ENCODE measurements around the gene POLR2L. TPM values are rescaled to one million over a fixed set of nuclear protein-coding genes. Genes with fewer than 3 reads are reported as not detected.

POLR2L gene
- total RNA-seq (2016; rRNA removed; fragmentation: Illumina TruSeq; extraction: Trizol) (114 and 146 TPM in 2 replicates), polyA plus RNA-seq (2011; rRNA removed) (104 and 115 TPM in 2 replicates), polyA minus RNA-seq (2011; rRNA and poly(A)+ RNA removed; ENCODE audit: low replicate concordance) (129 and 143 TPM in 2 replicates), Bru-seq, nascent RNA (percentile 78 among the genes with signal in this experiment), BruChase-seq, experiment 1, labeled RNA remaining after a 6-hour chase (percentile 72 among the genes with signal in this experiment), BruChase-seq, experiment 2, labeled RNA remaining after a 2-hour chase (percentile 67 among the genes with signal in this experiment)
- 37.0 and 48.5 TPM in 2 replicates for total RNA-seq (2016; cell fraction: cytosol; rRNA removed; fragmentation: Illumina TruSeq; extraction: Trizol; ENCODE audit: low read depth)
- 113 and 136 TPM in 2 replicates for total RNA-seq (2016; cell fraction: insoluble cytoplasmic fraction; rRNA removed; fragmentation: Illumina TruSeq; extraction: Trizol)
- 68.6 and 79.8 TPM in 2 replicates for total RNA-seq (2016; cell fraction: membrane; rRNA removed; fragmentation: Illumina TruSeq; extraction: Trizol)
- total RNA-seq (2016; cell fraction: nucleus; rRNA removed; fragmentation: Illumina TruSeq; extraction: Trizol): 34.9 and 39.5 TPM in 2 replicates
- 35.1 and 78.0 TPM in 2 replicates for polyA plus RNA-seq (2011; cell fraction: cytosol; rRNA removed)
- 44.7 and 47.4 TPM in 2 replicates for polyA plus RNA-seq (2011; cell fraction: nucleus; rRNA removed)
- polyA plus RNA-seq (2012): 57.4 and 93.8 TPM in 2 replicates
- 58.6 and 89.5 TPM in 2 replicates for polyA plus RNA-seq (2016; cell fraction: cytosol; fragmentation: Illumina TruSeq; extraction: Trizol; ENCODE audit: low read depth)
- polyA plus RNA-seq (2016; cell fraction: insoluble cytoplasmic fraction; fragmentation: Illumina TruSeq; extraction: Trizol; ENCODE audit: low read depth): 221 and 225 TPM in 2 replicates
- 90.2 and 102 TPM in 2 replicates for polyA plus RNA-seq (2016; cell fraction: membrane; fragmentation: Illumina TruSeq; extraction: Trizol; ENCODE audit: low read depth)
- 84.0 and 90.2 TPM in 2 replicates for polyA plus RNA-seq (2016; cell fraction: nucleus; fragmentation: Illumina TruSeq; extraction: Trizol; ENCODE audit: insufficient read depth, low read depth)
- 35.6 and 37.0 TPM in 2 replicates for polyA minus RNA-seq (2011; cell fraction: cytosol; rRNA and poly(A)+ RNA removed)
- polyA minus RNA-seq (2011; cell fraction: nucleus; rRNA and poly(A)+ RNA removed): 27.3 and 33.1 TPM in 2 replicates
- long read RNA-seq, experiment 1, transcript POLR2L-201 (2 exons, 892 nt): major isoform, 304 of 306 reads
- long read RNA-seq, experiment 1, partial matches to known transcripts: 0 of 306 reads
- long read RNA-seq, experiment 1, other reads (novel, unspliced or antisense): 2 of 306 reads
- long read RNA-seq, experiment 2, transcript POLR2L-201 (2 exons, 892 nt): major isoform, 211 of 213 reads
- long read RNA-seq, experiment 2, partial matches to known transcripts: 1 of 213 reads
- long read RNA-seq, experiment 2, other reads (novel, unspliced or antisense): 1 of 213 reads

- Histone ChIP-seq H3K27me3 (ENCODE audit: control insufficient read depth in 1 of 2, insufficient read depth in 2 of 2, low read length in 2 of 2) (no peaks in the 10 kb centered on the region), H3K36me3 (replicated peaks in 1 of 2; ENCODE audit: control insufficient read depth in 1 of 2, insufficient read depth in 2 of 2, low read length in 2 of 2) (peaks cover 5 to 27% of the 10 kb centered on the region in 2 experiments), H3K27ac (ENCODE audit: extremely low read length, insufficient read depth, low read length) (peak within 1 kb of the TSS; percentile 83), H3K4me2 (ENCODE audit: low read depth, low read length) (peak within 1 kb of the TSS; percentile 85), H3K9ac (ENCODE audit: insufficient read depth, low read depth, low read length) (peak within 1 kb of the TSS; percentile 92), H3K4me3 (replicated peaks in 1 of 3; ENCODE audit: insufficient read depth in 1 of 3, low read depth in 2 of 3, low read length in 3 of 3) (peak within 1 kb of the TSS; percentile 97 to 100 (median 98)), H3K4me1 (ENCODE audit: insufficient read depth, low read length) (peaks cover 65% of the 10 kb centered on the region), H3K9me3 (ENCODE audit: low read length) (no peaks in the 10 kb centered on the region), H2AFZ (ENCODE audit: low read length) (no peak within 1 kb of the TSS), H3K79me2 (ENCODE audit: insufficient read depth, low read length) (peaks cover 27% of the 10 kb centered on the region), H4K20me1 (ENCODE audit: insufficient read depth, low read length) (peaks cover 17% of the 10 kb centered on the region; the same call in 1 of the 2 replicates)
- ChIA-PET POLR2A (interaction anchor here (0.7 to 11.1 kb wide), 7 partner anchors 13 to 136 kb away, joined by 3 to 141 read pairs (median 7); partner anchors contain the start of genes CD151, CRACR2B, PNPLA2 and RPLP2), CTCF (ENCODE audit: low intra/inter-chr PET ratio, low total read pairs) (no interaction called here)
- intact Hi-C loops (cut with micrococcal nuclease; ENCODE audit: unreplicated experiment): loop anchor here (5.0 kb wide), 1 partner anchor 35 kb away; the partner anchor contains the start of genes PIDD1 and RPLP2
- FAIRE-seq (no peak), DNase-seq (ENCODE audit: low spot score) (peak; percentile 78), ATAC-seq (peak; percentile 13)
- BruUV-seq (replicated peaks): no TSS peak
- in situ Hi-C loops (cut with HindIII; ENCODE audit: extremely low pct_ligation_motif_present, low pct_unique_long_range_greater_than_20kb): no loop called here
- WGBS (ENCODE audit: low lambda C conversion rate): 0% methylated on average over 3 of the region's 87 CpGs
- TF ChIP-seq TSC22D2 (CRISPR knock-in tag; IDR thresholded peaks at IDR 0.05; ENCODE audit: borderline replicate concordance) (no peak), TEF (CRISPR knock-in tag; IDR thresholded peaks at IDR 0.05) (no peak), NCOA5 (CRISPR knock-in tag; IDR thresholded peaks at IDR 0.05) (no peak), ZNF713 (CRISPR knock-in tag; IDR thresholded peaks at IDR 0.05) (no peak), AHR (CRISPR knock-in tag; IDR thresholded peaks at IDR 0.05) (no peak), CREM (IDR thresholded peaks at IDR 0.05) (no peak), CREM (CRISPR knock-in tag; IDR thresholded peaks at IDR 0.05) (no peak), ZNF569 (CRISPR knock-in tag; IDR thresholded peaks at IDR 0.05; ENCODE audit: borderline replicate concordance) (no peak), ZNF891 (CRISPR knock-in tag; IDR thresholded peaks at IDR 0.05) (no peak; the same call in 1 of the 2 replicates), MEIS1 (CRISPR knock-in tag; IDR thresholded peaks at IDR 0.05; ENCODE audit: borderline replicate concordance) (peak; percentile 94; the same call in 1 of the 2 replicates), ZNF644 (CRISPR knock-in tag; IDR thresholded peaks at IDR 0.05; ENCODE audit: low read depth) (no peak), ZNF160 (CRISPR knock-in tag; IDR thresholded peaks at IDR 0.05) (0 out of 2 replicates have a peak, but pooled peaks have one; percentile 4), SP1 (IDR thresholded peaks at IDR 0.05) (no peak; the same call in 1 of the 2 replicates), SP1 (CRISPR knock-in tag; IDR thresholded peaks at IDR 0.05) (peak; percentile 78), MXD4 (CRISPR knock-in tag; IDR thresholded peaks at IDR 0.05) (peak; percentile 100), DZIP1 (CRISPR knock-in tag; IDR thresholded peaks at IDR 0.05) (no peak), EEA1 (CRISPR knock-in tag; IDR thresholded peaks at IDR 0.05; ENCODE audit: borderline replicate concordance) (no peak)
Observed at GRCh38 chr11:842370-843002, at the start of gene POLR2L, which contains the start of gene TSPAN4. POLR2L (minus strand) TSS chr11:842529; CDS start chr11:842508, 21 bp downstream. TSPAN4 (plus strand) TSS chr11:842852; CDS start chr11:850305, 7,453 bp downstream.
